T-helper 9 cell (primary cell): ENCODE results near the gene CEP112.
"Not testable (repeated sequence)": the region's sequence is repeated elsewhere in the genome, so short reads cannot be mapped to it uniquely, and the experiment has no call there.

Source experiments
- DNase-seq: peaks from one replicate; pipeline ENCODE4 v3.0.0-alpha.2; 2020

CEP112 gene

DNA sequence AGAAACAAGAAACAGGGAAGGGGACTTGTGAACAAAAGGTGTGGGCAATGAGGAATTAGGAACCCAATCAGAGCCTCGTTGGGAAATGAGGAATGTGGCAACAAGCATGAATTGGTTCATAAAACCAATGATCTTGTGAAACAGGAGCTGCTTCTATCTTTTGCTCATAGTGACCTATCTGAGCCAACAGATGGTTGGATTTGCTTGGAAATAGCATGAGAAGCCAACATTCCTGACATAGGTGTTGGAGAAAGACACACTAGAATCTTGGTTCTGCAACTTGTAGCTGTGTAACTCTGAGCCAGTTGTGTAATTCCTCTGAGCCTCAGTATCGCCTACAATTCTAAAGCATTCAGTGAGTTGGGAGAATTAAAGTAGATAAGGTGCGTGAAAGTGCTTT lies 378.6 kb downstream of the CEP112 start:
- DNase-seq: no peak

DNA sequence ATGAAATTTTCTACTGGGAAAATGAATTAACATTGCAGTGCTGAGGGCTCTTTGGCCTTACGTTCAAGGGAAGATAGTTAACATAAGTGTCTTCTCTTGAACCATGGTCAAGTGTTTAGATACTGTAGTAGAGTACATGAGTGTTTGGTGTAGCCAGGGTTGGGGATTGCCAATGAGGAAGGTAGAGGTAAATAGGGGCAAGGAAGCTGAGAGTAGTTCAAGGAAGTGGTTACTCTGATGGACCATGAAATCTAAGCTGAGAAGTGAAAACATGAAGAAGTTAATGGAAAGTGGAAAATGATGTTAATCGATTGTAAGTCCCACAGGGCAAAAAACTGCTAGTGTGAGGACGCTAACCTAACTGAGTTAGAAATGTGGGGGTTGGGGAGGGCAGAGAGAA lies 380.9 kb downstream of the CEP112 start:
- no peak for DNase-seq

DNA sequence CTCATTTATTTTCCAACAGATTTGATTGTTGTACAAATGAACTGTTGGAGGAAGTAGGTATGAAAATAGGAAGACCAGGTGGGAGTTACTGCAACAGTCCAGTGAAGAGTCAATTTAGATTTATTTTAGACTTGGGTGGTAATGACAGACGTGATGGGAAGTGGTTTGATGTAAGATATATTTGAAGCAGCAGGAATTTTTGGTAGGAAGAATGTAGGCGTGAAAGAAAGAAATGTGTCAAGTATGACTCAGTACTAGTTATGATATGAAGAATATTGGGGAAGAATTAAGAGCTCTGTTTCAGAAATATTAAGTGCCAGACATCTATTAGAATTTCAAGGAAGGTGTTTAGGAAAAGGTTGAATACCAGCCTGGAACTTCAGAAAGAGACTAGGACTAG lies 382.6 kb downstream of the CEP112 start:
- no peak for DNase-seq

DNA sequence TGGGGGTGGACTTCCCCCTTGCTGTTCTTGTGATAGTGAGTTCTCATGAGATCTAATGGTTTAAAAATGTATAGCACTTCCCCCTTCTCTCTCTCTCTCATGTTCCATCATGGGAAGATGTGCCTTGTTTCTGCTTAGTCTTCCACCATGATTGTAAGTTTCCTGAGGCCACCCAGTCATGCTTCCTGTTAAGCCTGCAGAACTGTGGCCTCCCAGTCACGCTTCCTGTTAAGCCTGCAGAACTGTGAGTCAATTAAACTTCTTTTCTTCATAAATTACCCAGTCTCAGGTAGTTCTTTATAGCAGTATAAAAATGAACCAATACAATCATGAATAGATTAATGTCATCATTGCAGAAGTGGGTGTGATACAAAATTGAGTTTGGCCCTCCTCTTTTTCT lies 383.4 kb downstream of the CEP112 start:
- DNase-seq: not testable (repeated sequence)

DNA sequence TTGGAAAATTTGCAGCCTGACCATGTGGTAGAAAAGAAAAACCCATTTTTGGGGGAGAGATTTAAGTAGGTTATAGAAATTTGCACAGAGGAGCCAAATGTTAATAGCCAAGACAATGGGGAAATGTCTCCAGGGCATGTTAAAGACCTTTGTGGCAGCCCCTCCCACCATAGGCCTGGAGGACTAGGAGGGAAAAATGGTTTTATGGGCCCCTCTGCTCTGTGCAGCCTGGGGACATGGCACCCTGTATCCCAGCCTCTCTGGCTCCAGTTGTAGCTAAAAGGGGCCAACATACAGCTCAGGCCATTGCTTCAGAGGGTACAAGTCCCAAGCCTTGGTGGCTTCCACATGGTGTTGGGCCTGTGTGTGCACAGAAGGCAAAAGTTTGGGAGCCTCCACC lies 384.6 kb downstream of the CEP112 start:
- no peak for DNase-seq

DNA sequence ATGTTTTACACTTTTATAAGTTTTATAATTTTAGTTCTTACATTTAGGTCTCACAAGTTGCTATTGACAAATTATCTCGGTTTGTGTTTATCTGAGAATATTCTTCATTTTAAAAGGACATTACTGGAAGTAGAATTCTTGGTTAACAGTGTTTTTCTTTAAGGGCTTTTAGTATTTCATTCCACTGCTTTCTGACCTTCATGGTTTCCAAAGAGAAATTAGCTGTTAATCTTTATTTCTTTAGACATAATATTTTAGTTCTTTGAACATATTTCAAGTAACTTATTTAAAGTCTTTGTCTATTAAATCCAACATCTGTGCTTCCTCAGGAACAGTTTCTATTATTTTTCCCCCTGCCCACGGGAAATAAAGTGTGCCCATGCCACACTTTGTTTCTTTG lies 390.4 kb downstream of the CEP112 start:
- no peak for DNase-seq

DNA sequence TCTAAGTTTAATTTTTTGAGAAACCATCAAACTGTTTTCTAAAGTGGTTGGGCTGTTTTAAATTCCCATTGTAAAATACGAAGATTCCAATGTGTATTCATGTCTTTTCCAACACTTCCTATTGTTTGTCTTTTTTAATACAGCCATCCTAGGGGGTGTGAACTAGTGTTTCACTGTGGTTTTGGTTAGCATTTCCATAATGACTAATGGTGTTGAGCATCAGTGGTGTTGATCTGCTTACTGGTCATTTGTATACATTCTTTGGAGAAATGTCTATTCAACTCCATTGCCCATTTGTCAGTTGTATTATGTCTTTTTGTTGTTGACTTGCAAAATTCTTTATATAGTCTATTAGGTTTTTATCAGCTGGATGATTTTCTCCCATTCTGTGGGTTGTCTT lies 391.3 kb downstream of the CEP112 start:
- DNase-seq: no peak

DNA sequence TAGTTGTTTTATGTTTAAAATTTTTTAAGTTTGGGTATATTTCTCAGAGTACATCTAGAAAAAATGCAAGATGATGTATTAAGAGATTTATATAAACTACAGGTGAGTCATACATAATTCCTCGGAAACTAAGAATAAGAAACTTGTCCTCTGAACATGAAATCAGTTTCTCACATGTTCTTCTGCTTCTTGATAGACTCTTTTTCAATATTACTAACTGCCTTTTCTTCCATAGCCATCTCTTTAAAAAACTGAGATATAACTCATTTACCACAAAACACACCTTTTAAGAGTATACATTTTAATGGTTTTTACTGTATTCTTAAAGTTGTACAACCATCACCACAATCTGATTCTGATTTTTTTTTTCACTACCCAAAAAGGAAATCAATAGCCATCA lies 392.1 kb downstream of the CEP112 start:
- no peak for DNase-seq

DNA sequence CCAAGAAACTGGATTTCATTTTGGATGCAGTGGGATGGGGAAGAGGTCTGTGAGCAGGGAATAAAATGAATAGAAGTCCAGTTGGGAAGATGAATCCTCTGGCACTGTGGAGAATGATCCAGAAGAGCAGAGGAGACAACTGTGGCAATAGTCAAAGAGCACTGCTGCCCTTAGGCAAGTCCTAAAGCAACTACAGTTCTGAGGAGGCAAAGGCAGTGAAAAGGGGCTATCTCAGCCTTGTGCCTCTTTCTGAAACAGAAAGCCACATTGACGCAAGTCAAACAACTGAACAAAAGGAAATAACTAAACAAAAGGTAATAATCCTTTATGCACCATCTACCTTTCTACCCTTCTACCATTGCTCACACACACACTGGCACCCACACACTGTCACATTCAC lies 392.5 kb downstream of the CEP112 start:
- DNase-seq: no peak

DNA sequence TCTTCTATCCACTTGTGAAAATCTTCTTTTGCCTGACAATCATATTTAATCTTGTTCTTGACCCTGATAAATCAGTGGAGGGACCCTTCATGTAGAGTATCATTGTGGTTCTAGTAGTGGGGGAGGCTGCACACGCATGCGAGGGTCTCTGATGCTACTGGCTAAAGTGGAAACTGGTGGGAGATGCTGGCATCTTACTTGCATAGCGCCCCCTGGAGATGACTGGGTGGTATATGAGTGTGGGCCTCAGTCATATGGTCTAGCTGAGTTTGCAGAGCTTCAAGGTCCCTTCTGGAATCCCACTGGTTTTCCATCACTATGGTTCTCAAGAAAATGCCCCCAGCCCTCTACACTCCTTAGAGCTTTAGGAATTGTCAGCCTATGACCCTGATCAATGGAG lies 394.1 kb downstream of the CEP112 start:
- DNase-seq: peak; percentile 7

DNA sequence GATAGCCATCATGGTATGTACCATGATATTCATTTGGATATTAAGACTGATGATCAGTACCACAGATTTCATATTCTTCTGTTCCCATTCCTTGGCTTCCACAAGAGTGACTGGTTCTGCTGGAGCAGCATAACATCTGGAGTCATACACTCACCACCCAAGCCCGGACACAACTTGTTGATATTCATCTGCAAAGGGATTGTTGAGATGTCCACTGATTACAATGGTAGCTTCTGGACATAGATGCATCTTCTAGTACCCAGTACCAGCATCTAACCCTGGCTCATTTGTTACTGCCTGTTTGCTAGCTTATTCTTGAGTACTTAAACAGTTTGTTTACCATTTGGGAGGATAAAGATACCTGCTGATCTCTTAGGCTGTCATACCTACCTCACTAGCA lies 394.8 kb downstream of the CEP112 start:
- no peak for DNase-seq

DNA sequence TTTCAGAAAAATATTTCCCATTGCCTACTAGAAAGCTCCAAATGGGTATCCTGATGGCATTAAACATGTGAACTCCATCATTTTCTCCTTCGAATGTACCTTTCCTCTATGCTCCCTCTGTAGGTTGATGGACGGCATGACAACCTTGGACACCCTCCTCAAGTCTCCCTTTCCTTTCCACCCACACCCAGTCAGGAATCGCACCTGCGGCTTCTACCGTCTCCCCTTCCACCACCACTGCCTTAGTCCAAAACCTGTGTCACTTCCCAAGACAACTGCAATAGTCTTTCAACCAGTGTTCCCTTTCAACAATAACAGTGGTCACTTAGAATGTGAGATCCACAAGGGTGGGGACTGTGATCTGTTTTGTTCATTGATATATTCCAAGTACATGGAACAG lies 397.4 kb downstream of the CEP112 start:
- no peak for DNase-seq

DNA sequence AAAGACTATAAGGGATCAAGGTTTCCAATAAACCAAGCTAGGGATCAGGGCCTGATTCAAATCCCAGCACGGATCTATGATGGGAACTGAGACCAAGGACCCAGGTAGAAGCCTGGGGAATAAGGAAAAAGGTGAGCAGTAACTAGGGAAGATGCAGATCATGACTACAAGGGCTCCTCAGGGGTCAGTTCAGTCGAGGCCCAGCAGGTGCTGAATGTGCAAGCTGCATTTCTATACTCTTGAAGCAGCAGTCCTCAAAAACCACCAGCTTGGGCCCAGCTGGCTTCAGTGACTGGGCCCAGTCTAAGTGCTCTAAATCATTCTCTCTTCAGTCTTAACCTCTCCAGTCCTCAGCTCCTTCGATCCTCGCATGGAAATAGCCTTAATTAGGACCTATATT lies 401.7 kb downstream of the CEP112 start:
- no peak for DNase-seq

DNA sequence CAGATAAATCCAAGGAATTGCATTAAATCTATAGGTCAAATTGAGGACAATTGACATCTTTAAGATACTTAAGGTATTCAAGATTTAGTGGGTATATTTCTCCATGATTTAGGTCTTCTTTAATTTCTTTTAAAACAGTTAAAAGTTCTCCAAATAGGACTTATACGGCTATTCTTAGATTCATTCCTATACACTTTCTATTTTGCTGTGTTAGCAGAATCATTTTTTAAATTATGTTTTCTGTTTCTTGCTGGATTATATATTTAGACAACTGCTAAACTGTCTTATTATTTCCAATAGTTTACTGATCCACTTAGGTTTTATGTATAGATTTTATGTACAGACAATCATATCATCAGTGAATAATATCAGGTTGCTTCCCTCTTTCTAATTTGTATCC lies 404.4 kb downstream of the CEP112 start:
- DNase-seq: no peak

DNA sequence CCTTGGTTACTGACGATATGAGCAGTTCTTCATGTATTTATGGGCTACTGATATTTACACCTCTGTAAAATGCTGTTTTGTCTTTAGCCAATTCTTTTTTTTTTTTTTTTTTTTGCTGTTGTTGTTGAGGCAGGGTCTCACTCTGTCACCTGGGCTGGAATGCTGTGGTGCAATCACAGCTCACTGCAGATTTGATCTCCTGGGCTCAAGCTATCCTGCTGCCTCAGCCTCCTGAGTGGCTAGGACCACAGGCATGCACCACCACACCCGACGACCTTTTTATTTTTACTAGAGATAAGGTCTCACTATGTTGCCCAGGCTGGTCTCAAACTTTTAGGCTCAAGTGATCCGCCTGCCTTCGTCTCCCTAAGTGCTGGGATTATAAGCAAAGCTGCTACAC lies 405.5 kb downstream of the CEP112 start:
- DNase-seq: no peak

DNA sequence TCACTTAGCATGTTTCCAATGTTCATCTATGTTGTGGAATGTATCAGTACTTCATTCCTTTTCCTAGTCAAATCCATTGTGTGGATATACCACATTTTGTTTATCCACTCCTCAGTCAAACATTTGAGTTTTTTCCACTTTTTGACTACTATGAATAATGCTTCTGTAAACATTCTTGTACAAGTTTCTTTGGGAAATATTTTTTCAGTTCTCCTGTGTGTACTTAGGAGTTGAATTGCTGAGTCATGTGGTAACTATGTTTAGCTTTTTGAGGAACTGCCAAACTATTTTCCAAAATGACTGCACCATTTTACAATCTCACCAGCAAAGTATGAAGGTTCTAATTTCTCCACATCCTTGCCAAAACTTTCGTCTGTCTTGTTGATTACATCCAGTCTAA lies 406.8 kb downstream of the CEP112 start:
- DNase-seq: no peak

DNA sequence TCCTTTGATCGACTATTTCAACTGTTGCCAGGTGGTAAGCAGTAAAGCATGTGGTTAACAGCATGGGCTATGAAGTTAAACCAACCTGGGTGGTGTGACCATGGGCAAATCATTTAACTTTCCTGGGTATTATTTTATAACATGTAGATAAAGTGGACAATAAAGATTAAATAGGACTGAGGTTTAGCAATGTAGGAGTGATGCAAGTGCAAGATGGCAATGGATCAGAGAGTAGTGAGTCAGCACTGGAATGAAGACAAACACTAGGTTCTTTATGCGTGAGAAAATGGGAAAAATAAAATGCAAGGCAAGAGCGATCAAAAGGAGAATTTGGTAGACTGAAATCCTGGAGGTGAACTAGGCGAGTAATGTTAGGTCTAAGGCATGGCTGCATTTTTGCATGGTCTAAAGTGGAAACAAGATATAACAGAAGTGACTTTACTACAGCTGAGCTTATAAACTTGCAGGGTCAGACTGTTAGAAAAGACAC lies 408.0 kb downstream of the CEP112 start:
- DNase-seq: no peak

DNA sequence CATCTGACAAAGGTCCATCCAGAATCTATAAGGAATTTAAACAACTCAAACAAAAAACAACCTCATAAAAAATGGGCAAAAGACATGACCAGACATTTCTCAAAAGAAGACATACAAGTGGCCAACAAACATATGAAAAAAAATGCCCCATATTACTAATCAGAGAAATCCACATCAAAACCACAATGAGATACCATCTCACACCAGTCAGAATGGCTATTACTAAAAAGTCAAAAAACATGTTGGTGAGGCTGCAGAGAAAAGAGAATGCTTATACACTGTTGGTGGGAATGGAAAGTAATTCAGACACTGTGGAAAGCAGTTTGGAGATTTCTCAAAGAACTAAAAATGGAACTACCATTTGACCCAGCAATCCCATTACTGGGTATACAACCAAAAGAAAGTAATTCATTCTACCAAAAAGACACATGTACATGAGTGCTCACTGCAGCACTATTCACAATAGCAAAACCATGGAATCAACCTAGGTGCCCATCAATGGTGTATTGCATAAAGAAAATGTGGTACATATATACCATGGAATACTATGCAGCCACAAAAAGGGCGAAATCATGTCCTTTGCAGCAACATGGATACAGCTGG lies 409.7 kb downstream of the CEP112 start:
- not testable (repeated sequence) for DNase-seq

DNA sequence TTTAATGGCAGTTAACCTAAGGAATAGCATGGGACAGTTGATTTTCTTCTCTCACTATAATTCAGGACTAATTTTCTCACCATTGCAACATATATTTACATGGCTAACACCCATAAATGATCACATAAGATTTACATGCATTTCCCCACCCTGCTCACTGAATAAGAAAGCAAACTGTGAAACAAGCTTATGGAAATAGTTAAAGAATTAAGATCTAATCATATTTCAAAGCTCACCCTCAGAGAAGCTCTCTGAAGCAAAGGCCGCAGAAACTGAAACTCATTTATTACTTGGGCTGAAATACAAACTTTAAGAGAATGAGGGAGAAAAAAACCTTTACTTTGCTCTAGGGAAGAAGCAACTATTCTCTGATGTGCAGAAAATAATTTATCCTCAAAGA lies 411.8 kb downstream of the CEP112 start:
- no peak for DNase-seq

DNA sequence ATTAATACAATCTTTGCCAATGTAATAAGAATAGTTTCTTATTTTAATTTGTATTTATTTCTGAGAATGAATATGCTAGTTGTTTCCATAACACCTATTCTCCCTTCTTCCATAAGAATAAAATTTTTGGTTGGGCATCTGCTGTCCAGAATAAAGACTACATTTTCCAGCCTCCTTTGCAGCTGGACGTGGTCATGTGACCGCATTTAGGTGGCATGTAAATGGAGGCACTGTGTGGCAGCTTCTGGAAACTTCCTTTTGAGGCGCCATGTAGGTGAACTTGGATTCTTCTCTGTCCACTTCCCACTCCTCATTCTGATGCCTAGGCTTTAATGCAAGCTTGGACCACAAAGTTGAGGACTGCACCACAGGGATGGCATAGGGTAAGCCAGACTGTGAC lies 415.0 kb downstream of the CEP112 start:
- no peak for DNase-seq

DNA sequence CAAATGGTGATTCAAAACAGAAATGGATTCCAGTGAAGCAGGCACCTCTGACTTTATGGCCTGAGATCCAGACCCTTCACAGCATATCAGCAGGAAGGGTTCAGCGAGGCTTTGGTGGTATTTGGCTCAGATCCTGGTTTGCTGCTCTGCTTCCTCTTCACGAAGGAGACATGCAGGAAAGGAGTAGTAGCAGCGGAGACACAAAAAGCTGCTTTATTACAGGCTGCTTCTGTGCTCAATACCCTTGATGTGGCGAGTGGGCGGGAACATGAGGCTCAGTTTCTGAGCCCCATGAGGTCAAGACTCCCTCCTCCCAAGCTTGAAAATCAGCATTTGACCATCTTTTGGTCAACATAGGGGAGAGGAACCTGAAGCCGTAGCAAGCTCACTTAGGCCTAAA lies 417.1 kb downstream of the CEP112 start:
- no peak for DNase-seq

DNA sequence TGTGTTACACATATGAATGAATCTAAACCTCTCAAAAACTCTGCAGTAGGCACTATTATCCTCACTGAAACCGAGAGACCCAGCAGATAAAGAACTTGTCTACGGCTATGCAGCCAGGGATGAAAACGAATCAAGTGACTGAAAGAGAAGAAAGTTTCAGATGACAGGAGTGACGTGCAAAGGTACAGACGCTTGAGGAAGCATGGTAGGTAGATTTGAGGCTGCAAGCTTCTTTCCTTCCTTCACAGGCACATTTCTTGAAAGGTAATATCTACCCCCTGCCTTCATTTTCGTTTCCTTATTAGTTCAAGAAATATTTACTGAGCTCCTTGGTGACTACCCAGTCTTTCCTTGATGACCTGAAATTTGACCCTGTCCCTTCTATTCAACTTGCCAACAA lies 418.9 kb downstream of the CEP112 start:
- DNase-seq: no peak

DNA sequence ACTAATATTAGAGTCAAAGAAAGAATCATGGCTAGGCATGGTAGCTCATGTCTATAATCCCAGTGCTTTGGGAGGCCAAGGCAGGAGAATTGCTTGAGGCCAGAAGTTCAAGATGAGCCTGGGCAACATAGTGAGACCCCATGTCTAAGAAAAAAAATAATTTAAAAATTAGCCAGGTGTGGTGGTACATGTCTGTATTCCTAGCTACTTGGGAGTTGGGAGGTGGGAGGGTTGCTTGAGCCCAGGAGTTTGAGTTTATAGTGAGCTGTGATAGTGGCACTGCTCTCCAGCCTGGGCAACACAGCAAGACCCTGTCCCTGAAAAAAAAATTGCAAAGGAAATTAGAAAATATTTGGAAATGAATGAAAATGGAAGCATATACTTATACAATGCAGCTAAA lies 420.2 kb downstream of the CEP112 start:
- no peak for DNase-seq

DNA sequence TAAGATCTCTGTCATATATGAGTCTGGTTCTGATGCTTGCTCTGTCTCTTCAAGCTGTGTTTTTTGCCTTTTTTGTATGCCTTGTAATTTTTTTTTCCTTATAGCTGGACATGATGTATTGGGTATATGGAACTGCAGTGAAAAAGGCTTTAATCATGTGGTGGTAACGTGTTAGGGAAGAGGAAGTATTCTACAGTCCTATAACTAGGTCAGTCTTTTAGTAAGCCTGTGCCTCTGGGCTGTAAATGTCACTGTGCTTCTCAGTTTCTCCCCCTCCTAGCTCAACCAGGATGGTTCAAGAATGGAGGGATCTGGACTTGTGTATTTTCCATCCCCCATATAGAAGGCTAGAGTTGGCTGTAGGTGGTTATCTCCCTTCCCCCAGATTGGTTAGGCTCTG lies 428.1 kb downstream of the CEP112 start:
- DNase-seq: no peak

DNA sequence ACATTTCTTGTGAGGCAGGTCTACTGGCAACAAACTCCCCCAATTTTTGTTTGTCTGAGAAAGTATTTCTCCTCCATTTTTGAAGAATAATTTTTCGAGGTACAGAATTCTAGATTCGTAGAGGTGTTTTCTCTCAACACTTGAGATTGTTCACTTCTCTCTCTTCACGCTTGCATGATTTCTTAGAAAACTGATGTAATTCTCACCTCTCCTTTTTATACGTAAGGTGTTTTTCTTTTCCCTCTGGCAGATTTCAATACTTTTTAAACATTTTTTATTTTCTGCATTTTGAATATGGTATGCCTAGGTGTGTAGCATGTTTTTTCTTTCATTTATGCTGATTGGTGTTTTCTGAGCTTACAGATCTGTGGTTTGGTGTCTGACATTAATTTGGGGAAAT lies 429.0 kb downstream of the CEP112 start:
- no peak for DNase-seq

DNA sequence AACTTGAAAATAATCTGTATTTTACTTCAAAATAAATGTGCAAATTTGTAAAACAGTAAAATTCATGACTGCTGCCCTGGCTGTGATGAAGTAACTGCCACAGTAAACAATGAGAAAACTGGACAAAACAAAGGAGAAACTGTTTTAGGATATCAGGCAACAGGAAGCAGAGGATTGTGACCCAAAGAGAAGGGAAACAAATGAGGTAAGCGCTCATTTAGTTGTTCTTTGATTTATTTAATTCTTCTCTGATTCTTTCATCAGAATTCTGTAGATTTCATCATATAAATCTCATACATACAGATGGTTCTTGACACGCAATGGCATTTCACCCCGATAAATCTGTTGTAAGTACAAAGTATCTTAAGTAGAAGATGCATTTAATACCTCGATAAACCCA lies 432.4 kb downstream of the CEP112 start:
- DNase-seq: no peak
